K562 (cell line): ENCODE data around the gene GRB2. TPM values are rescaled to one million over a fixed set of nuclear protein-coding genes. Genes with fewer than 3 reads are reported as not detected.

Experiments used
- ARID3A ChIP-seq: IDR thresholded peaks from 2 replicates; pipeline ENCODE4 v1.6.1; 2012; ENCODE audit warnings: low read depth, low read length, improper control_type of control experiment, borderline replicate concordance
- E2F8 ChIP-seq: fragments of 450-650 bp; IDR thresholded peaks from 2 replicates; pipeline ENCODE4 v1.7.1; 2018; ENCODE audit warnings: mild to moderate bottlenecking, low read depth; ENCODE audit not compliant: partially characterized antibody
- NR4A1 ChIP-seq, 2 experiments: fragments of 250-450 bp in 1 of 2; fragments of 450-650 bp in 1 of 2; sonication (Bioruptor Pico) in 1 of 2; IDR thresholded peaks; 2 replicates each; pipeline versions ENCODE4 v1.4.0 to v1.6.1; 2016 to 2020; ENCODE audit warnings: mild to moderate bottlenecking in 2 of 2, missing compliant biosample characterization in 1 of 2, missing genetic modification characterization in 1 of 2, moderate library complexity in 1 of 2
- RFX5 ChIP-seq: IDR thresholded peaks from 2 replicates; pipeline ENCODE4 v1.6.1; 2011; ENCODE audit warnings: low read depth, mild to moderate bottlenecking, improper control_type of control experiment, low read length
- RNF2 ChIP-seq: sonication (generic); IDR thresholded peaks from 2 replicates; pipeline ENCODE4 v1.6.1; 2016
- SAP30 ChIP-seq: fragments of 200-600 bp; sonication (generic); IDR thresholded peaks from 2 replicates; pipeline ENCODE4 v1.6.1; 2012; ENCODE audit warnings: borderline replicate concordance, low read depth, mild to moderate bottlenecking, moderate library complexity, low read length, control low read depth, inconsistent platforms; ENCODE audit not compliant: insufficient read depth, poor library complexity, severe bottlenecking
- SMAD2 ChIP-seq: fragments of 150-350 bp; IDR thresholded peaks from 2 replicates; pipeline ENCODE4 v1.6.1; 2014; ENCODE audit warnings: low read depth, mild to moderate bottlenecking, low read length
- TGIF2 ChIP-seq: sonication (generic); formaldehyde crosslinking; IDR thresholded peaks from 2 replicates; pipeline ENCODE4 v1.8.1; 2022; ENCODE audit warnings: mild to moderate bottlenecking, missing genetic modification reagents, moderate library complexity
- ZNF232 ChIP-seq: sonication (generic); formaldehyde crosslinking; IDR thresholded peaks from 2 replicates; pipeline ENCODE4 v1.8.0; 2022; ENCODE audit warnings: mild to moderate bottlenecking, missing genetic modification reagents
- ZNF445 ChIP-seq: fragments of 250-450 bp; sonication (Bioruptor Pico); IDR thresholded peaks from 2 replicates; pipeline ENCODE4 v1.4.0; 2020; ENCODE audit warnings: low read depth, mild to moderate bottlenecking, moderate library complexity
- ZNF655 ChIP-seq: fragments of 250-450 bp; sonication (Bioruptor Pico); IDR thresholded peaks from 2 replicates; pipeline ENCODE4 v1.5.0; 2021
- ZNF696 ChIP-seq: fragments of 250-450 bp; sonication (Bioruptor Pico); conservative IDR thresholded peaks from 2 replicates; pipeline ENCODE4 v1.4.0; 2020; ENCODE audit warnings: mild to moderate bottlenecking, moderate library complexity
- polyA plus RNA-seq, 8 experiments: library from polyadenylated mRNA; depleted of rRNA in 4 of 8; stranded (reverse) in 5 of 8; unstranded in 3 of 8; fragments of >200 nt; fragmentation: Nextera tagmentation in 2 of 8; fragmentation: Illumina TruSeq in 1 of 8; extraction: Ambion mirVana in 2 of 8; extraction: Trizol in 1 of 8; gene quantifications; 2 replicates each; pipeline versions ENCODE4 v1.2.1 to v1.2.3, GENCODE V29; 2011 to 2014; ENCODE audit warnings: inconsistent platforms in 1 of 8, missing spikeins in 1 of 8
- total RNA-seq, 7 experiments: library from RNA; depleted of rRNA in 6 of 7; stranded (reverse); fragments of >200 nt in 6 of 7; fragmentation: Illumina TruSeq in 2 of 7; extraction: Trizol in 2 of 7; gene quantifications; 2 replicates each; pipeline versions ENCODE4 v1.2.1 to v1.2.3, GENCODE V29; 2011 to 2021; ENCODE audit warnings: low replicate concordance in 1 of 7
- TF ChIP-seq, protein P1 (sequence below): fragments of 450-650 bp; IDR thresholded peaks from 2 replicates; pipeline ENCODE4 v1.6.1; 2016; ENCODE audit warnings: low read depth

GRB2 gene
- total and polyA plus RNA-seq, 9 of the 15 experiments (the other 6 are each of a cell fraction or from before 2014, with no cell fraction given) = 57.2 to 136 (median 84.8) TPM

DNA sequence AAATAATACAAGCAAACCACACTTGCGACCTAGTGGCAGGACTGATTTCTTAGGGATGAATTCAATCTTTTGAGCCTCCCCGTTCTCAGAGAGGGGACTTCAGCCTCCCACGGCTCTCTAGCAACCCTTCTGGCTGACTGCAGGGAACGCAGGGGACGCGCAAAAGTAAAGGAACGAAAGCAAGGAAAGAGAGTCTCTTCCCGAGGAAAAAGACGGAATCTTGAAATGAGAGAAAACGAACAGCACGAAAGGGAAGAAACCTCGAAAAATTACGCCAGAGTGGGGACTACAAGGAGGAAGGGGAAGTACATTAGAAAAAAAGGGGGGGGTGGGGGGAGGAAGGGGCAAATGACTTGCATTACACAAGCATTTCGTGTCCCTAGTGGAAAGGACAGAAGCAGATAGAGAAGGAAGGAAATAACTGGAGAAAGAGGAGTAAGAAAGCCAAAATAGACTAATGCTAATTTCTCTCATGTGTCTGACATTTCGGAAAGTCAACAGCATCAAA, 1.2 kb downstream of the GRB2 start (continued):
- TF ChIP-seq ZNF655 (no peak), ZNF232 (CRISPR knock-in tag) (no peak), SAP30 (no peak), NR4A1 (CRISPR knock-in tag; IDR thresholded peaks at IDR 0.05) (no peak), NR4A1 (tag; IDR thresholded peaks at IDR 0.05) (no peak), ARID3A (peak; percentile 11; the same call in 1 of the 2 replicates), TGIF2 (CRISPR knock-in tag) (no peak), RNF2 (no peak), E2F8 (peak; percentile 67), RFX5 (no peak; the same call in 1 of the 2 replicates), ZNF696 (no peak), SMAD2 (no peak), ZNF445 (CRISPR knock-in tag) (no peak)
- TF ChIP-seq, protein P1, sequence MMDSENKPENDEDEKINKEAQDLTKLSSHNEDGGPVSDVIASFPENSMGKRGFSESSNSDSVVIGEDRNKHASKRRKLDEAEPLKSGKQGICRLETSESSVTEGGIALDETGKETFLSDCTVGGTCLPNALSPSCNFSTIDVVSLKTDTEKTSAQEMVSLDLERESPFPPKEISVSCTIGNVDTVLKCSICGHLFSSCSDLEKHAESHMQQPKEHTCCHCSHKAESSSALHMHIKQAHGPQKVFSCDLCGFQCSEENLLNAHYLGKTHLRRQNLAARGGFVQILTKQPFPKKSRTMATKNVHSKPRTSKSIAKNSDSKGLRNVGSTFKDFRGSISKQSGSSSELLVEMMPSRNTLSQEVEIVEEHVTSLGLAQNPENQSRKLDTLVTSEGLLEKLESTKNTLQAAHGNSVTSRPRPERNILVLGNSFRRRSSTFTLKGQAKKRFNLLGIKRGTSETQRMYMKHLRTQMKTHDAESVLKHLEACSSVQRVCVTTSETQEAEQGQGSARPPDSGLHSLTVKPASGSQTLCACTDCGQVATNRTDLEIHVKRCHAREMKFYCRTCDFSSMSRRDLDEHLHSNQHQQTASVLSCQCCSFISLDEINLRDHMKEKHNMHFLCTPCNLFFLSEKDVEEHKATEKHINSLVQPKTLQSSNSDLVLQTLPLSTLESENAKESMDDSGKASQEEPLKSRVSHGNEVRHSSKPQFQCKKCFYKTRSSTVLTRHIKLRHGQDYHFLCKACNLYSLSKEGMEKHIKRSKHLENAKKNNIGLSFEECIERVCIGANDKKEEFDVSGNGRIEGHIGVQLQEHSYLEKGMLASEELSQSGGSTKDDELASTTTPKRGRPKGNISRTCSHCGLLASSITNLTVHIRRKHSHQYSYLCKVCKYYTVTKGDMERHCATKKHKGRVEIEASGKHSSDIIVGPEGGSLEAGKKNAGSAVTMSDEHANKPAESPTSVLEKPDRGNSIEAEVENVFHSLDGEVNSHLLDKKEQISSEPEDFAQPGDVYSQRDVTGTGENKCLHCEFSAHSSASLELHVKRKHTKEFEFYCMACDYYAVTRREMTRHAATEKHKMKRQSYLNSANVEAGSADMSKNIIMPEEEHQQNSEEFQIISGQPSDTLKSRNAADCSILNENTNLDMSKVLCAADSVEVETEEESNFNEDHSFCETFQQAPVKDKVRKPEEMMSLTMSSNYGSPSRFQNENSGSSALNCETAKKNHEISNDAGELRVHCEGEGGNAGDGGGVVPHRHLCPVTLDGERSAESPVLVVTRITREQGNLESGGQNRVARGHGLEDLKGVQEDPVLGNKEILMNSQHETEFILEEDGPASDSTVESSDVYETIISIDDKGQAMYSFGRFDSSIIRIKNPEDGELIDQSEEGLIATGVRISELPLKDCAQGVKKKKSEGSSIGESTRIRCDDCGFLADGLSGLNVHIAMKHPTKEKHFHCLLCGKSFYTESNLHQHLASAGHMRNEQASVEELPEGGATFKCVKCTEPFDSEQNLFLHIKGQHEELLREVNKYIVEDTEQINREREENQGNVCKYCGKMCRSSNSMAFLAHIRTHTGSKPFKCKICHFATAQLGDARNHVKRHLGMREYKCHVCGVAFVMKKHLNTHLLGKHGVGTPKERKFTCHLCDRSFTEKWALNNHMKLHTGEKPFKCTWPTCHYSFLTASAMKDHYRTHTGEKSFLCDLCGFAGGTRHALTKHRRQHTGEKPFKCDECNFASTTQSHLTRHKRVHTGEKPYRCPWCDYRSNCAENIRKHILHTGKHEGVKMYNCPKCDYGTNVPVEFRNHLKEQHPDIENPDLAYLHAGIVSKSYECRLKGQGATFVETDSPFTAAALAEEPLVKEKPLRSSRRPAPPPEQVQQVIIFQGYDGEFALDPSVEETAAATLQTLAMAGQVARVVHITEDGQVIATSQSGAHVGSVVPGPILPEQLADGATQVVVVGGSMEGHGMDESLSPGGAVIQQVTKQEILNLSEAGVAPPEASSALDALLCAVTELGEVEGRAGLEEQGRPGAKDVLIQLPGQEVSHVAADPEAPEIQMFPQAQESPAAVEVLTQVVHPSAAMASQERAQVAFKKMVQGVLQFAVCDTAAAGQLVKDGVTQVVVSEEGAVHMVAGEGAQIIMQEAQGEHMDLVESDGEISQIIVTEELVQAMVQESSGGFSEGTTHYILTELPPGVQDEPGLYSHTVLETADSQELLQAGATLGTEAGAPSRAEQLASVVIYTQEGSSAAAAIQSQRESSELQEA = no peak
